ENCODE measurements around the gene MYBPC2. TPM values are rescaled to one million over a fixed set of nuclear protein-coding genes. Genes with fewer than 3 reads are reported as not detected.

The MYBPC2 gene
- total RNA-seq, 1 donor from 2014 or later = not detected

DNA sequence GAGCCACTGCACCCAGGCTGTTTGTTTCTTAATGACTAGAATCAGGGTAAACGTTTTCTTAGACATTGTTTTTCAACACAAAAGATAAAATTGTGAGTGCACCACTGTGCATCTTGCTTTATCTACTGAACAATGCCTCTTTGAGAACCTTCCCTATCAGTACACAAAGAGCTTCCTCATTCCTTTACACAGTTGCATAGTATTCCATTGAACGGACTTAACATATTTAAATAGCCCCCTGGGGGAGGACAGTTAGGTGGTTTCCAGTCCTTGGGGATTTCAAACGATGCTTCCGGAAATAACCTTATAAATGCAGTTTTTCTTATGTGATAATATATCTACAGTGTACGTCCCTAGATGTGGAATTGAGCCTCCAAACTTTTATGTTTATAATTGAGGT, 39.9 kb upstream of the MYBPC2 start:
- no peaks in the 10 kb centered on the region for H3K9me3 ChIP-seq (ENCODE audit: insufficient read depth, low read depth, low read length)
- no peak for FAIRE-seq
- peaks cover 8% of the 10 kb centered on the region for H3K36me3 Mint-ChIP-seq (ENCODE audit: low read depth, unreplicated experiment)

DNA sequence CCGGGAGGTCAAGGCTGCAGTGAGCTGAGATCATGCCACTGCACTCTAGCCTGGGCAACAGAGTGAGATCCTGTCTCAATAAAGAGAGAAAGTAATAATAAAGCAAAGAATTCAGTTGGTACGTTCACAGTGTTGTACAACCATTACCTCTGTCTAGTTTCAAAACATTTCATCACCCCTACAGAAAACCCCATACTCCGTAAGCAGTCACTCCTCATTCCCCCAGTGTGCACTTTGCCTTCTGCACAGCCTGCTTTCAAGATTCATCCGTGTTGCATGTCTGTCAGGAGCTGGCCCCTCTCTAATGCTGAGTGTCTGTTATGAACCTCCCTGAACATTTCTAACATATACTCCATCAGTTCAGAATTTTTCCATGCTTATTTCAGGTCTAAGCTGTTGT, 39.1 kb upstream of the MYBPC2 start:
- peaks cover 3% of the 10 kb centered on the region for H4K20me1 ChIP-seq (ENCODE audit: insufficient read depth, low read length)
- H2AFZ ChIP-seq (ENCODE audit: low read depth, low read length) = no peak overlapping the region
- H3K4me1 ChIP-seq (ENCODE audit: insufficient read depth, low read length) = no peaks in the 10 kb centered on the region
- no peak overlapping the region for H3K4me3 ChIP-seq (ENCODE audit: insufficient read depth, low read depth, low read length)
- H3K79me2 ChIP-seq (ENCODE audit: insufficient read depth, low read length) = peaks cover 7% of the 10 kb centered on the region
- Mint-ChIP-seq H3K4me1 (ENCODE audit: low read depth, unreplicated experiment) (no peaks in the 10 kb centered on the region), H3K36me3 (ENCODE audit: low read depth, unreplicated experiment) (peaks cover 8% of the 10 kb centered on the region), H3K27ac (ENCODE audit: unreplicated experiment) (no peak overlapping the region), H3K9me3 (ENCODE audit: unreplicated experiment) (peaks cover 2% of the 10 kb centered on the region), H3K27me3 (ENCODE audit: low read depth, unreplicated experiment) (no peaks in the 10 kb centered on the region), H3K4me3 (ENCODE audit: unreplicated experiment) (no peak overlapping the region)
- DNase-seq (ENCODE audit: low read depth) = no peak
- H3K9ac ChIP-seq (ENCODE audit: low read length) = no peak overlapping the region
- no peak for TF ChIP-seq EZH2 (IDR thresholded peaks at IDR 0.05; ENCODE audit: insufficient read depth, low read length)
- TF ChIP-seq, protein P1, sequence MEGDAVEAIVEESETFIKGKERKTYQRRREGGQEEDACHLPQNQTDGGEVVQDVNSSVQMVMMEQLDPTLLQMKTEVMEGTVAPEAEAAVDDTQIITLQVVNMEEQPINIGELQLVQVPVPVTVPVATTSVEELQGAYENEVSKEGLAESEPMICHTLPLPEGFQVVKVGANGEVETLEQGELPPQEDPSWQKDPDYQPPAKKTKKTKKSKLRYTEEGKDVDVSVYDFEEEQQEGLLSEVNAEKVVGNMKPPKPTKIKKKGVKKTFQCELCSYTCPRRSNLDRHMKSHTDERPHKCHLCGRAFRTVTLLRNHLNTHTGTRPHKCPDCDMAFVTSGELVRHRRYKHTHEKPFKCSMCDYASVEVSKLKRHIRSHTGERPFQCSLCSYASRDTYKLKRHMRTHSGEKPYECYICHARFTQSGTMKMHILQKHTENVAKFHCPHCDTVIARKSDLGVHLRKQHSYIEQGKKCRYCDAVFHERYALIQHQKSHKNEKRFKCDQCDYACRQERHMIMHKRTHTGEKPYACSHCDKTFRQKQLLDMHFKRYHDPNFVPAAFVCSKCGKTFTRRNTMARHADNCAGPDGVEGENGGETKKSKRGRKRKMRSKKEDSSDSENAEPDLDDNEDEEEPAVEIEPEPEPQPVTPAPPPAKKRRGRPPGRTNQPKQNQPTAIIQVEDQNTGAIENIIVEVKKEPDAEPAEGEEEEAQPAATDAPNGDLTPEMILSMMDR (IDR thresholded peaks at IDR 0.05; ENCODE audit: insufficient read depth, low read depth, low read length) = no peak
- H3K4me2 ChIP-seq (ENCODE audit: low read length) = no peak overlapping the region
- no peaks in the 10 kb centered on the region for H3K27me3 ChIP-seq (ENCODE audit: insufficient read depth, low read length)
- FAIRE-seq = no peak
- H3K9me3 ChIP-seq (ENCODE audit: insufficient read depth, low read depth, low read length) = no peaks in the 10 kb centered on the region
- no peak overlapping the region for H3K27ac ChIP-seq (ENCODE audit: low read depth, low read length)
- H3K36me3 ChIP-seq (ENCODE audit: insufficient read depth, low read length) = peaks cover 2% of the 10 kb centered on the region

More for the DNA sequence above, 39.9 kb upstream of the MYBPC2 start:
- Histone ChIP-seq H3K9ac (ENCODE audit: low read length) (no peak overlapping the region), H3K4me3 (ENCODE audit: insufficient read depth, low read depth, low read length) (no peak overlapping the region), H3K27me3 (ENCODE audit: insufficient read depth, low read length) (no peaks in the 10 kb centered on the region), H2AFZ (ENCODE audit: low read depth, low read length) (no peak overlapping the region), H3K4me1 (ENCODE audit: insufficient read depth, low read length) (no peaks in the 10 kb centered on the region), H3K79me2 (ENCODE audit: insufficient read depth, low read length) (peaks cover 10% of the 10 kb centered on the region), H4K20me1 (ENCODE audit: insufficient read depth, low read length) (peaks cover 3% of the 10 kb centered on the region), H3K4me2 (ENCODE audit: low read length) (no peak overlapping the region), H3K27ac (ENCODE audit: low read depth, low read length) (no peak overlapping the region), H3K36me3 (ENCODE audit: insufficient read depth, low read length) (peaks cover 3% of the 10 kb centered on the region)
- no peaks in the 10 kb centered on the region for H3K27me3 Mint-ChIP-seq (ENCODE audit: low read depth, unreplicated experiment)
- H3K9me3 Mint-ChIP-seq (ENCODE audit: unreplicated experiment) = peaks cover 2% of the 10 kb centered on the region
- H3K4me3 Mint-ChIP-seq (ENCODE audit: unreplicated experiment) = no peak overlapping the region
- no peak for DNase-seq (ENCODE audit: low read depth)
- H3K27ac Mint-ChIP-seq (ENCODE audit: unreplicated experiment) = no peak overlapping the region
- no peak for TF ChIP-seq EZH2 (IDR thresholded peaks at IDR 0.05; ENCODE audit: insufficient read depth, low read length)
- TF ChIP-seq, protein P1 (IDR thresholded peaks at IDR 0.05; ENCODE audit: insufficient read depth, low read depth, low read length) = no peak
- H3K4me1 Mint-ChIP-seq (ENCODE audit: low read depth, unreplicated experiment) = no peaks in the 10 kb centered on the region

DNA sequence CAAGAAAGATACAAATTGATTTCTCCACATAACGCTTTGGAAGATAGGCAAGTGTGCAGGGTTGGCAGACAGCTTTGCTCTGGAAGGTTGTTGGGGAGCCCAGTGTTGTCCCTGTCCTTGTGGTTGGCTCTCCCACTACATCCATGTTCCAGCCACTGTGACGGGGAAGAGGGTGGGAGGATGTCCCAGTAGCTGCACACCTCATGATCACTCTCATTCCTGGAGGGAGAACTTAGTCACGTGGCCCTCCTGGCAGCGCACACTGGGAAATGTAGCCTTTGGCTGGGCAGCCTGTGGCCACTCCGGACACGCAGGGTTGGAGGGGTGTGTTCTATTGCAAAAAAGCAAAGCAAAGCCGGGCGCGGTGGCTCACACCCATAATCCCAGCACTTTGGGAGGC, 38.7 kb upstream of the MYBPC2 start:
- H3K79me2 ChIP-seq (ENCODE audit: insufficient read depth, low read length) = peaks cover 6% of the 10 kb centered on the region
- no peaks in the 10 kb centered on the region for H3K27me3 ChIP-seq (ENCODE audit: insufficient read depth, low read length)
- no peak overlapping the region for H2AFZ ChIP-seq (ENCODE audit: low read depth, low read length)
- Mint-ChIP-seq H3K27ac (ENCODE audit: unreplicated experiment) (no peak overlapping the region), H3K36me3 (ENCODE audit: low read depth, unreplicated experiment) (peaks cover 8% of the 10 kb centered on the region), H3K4me3 (ENCODE audit: unreplicated experiment) (no peak overlapping the region), H3K4me1 (ENCODE audit: low read depth, unreplicated experiment) (no peaks in the 10 kb centered on the region), H3K27me3 (ENCODE audit: low read depth, unreplicated experiment) (no peaks in the 10 kb centered on the region), H3K9me3 (ENCODE audit: unreplicated experiment) (peaks cover 2% of the 10 kb centered on the region)
- H3K4me1 ChIP-seq (ENCODE audit: insufficient read depth, low read length) = no peaks in the 10 kb centered on the region
- peaks cover 2% of the 10 kb centered on the region for H3K36me3 ChIP-seq (ENCODE audit: insufficient read depth, low read length)
- DNase-seq (ENCODE audit: low read depth) (no peak), FAIRE-seq (no peak)
- H3K27ac ChIP-seq (ENCODE audit: low read depth, low read length) = no peak overlapping the region
- H4K20me1 ChIP-seq (ENCODE audit: insufficient read depth, low read length) = peaks cover 3% of the 10 kb centered on the region
- no peak overlapping the region for H3K4me3 ChIP-seq (ENCODE audit: insufficient read depth, low read depth, low read length)
- H3K9me3 ChIP-seq (ENCODE audit: insufficient read depth, low read depth, low read length) = no peaks in the 10 kb centered on the region
- H3K4me2 ChIP-seq (ENCODE audit: low read length) = no peak overlapping the region
- TF ChIP-seq, protein P1 (IDR thresholded peaks at IDR 0.05; ENCODE audit: insufficient read depth, low read depth, low read length) = no peak
- no peak for TF ChIP-seq EZH2 (IDR thresholded peaks at IDR 0.05; ENCODE audit: insufficient read depth, low read length)
- no peak overlapping the region for H3K9ac ChIP-seq (ENCODE audit: low read length)
